HL-60 (cell line): ENCODE measurements around the gene RUNDC3A.

Experiments
- DNase-seq, 2 experiments: peaks; one replicate each; pipeline ENCODE4 v3.0.0-alpha.2; 2010 to 2020; ENCODE audit warnings: low read depth in 1 of 2, low spot score in 1 of 2
- H3K27ac ChIP-seq: fragments of 250-450 bp; sonication (Bioruptor Pico); replicated peaks from 2 replicates; pipeline ENCODE4 v1.5.1; 2020; ENCODE audit warnings: mild to moderate bottlenecking, moderate library complexity
- H3K27me3 ChIP-seq: fragments of 250-450 bp; sonication (Bioruptor Pico); 2 replicates; pipeline ENCODE4 v1.5.1; 2021; ENCODE audit warnings: mild to moderate bottlenecking, moderate library complexity; ENCODE audit not compliant: insufficient read depth, poor library complexity, severe bottlenecking
- H3K4me3 ChIP-seq: replicated peaks from 2 replicates; pipeline ENCODE4 v1.5.1; 2011; ENCODE audit warnings: mild to moderate bottlenecking, control low read depth, low read length; ENCODE audit not compliant: insufficient read depth
- GABPA ChIP-seq: IDR thresholded peaks from 2 replicates; pipeline ENCODE4 v1.6.1; 2012; ENCODE audit warnings: low read depth
- POLR2AphosphoS5 ChIP-seq: IDR thresholded peaks from 2 replicates; pipeline ENCODE4 v1.6.1; 2012; ENCODE audit warnings: low read depth
- SPI1 ChIP-seq: IDR thresholded peaks from 2 replicates; pipeline ENCODE4 v1.6.1; 2012; ENCODE audit warnings: low read depth, mild to moderate bottlenecking, borderline replicate concordance
- TF ChIP-seq, protein P1 (sequence below): IDR thresholded peaks from 2 replicates; pipeline ENCODE4 v1.6.1; 2012; ENCODE audit warnings: low read depth; ENCODE audit not compliant: insufficient replicate concordance
- TF ChIP-seq, protein P2 (sequence below): IDR thresholded peaks from one replicate; pipeline ENCODE4 v1.5.1; 2011; ENCODE audit warnings: low read length, control low read depth, inconsistent platforms; ENCODE audit not compliant: insufficient read depth

The RUNDC3A gene

DNA sequence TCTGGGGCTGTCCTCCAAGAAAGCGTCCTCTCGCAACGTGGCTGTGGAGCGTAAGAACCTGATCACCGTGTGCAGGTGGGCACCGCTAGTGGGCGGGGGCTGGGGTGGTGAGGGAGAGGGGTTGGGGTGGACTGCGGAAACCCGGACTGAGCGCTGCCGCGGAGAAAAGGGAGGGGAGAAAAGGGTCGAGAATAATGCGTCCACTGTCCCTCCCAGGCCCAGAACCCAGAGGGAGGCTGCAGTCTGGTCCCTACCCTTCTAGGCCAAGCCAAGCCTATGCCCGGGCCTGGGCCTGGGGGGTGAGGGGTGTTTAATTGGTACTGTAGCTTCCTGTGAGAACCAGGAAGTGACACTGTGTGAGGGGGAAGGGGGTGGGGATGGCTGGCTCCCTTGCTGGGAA is 464 bp downstream of the RUNDC3A start:
- Histone ChIP-seq H3K27me3 (peaks cover 8% of the 10 kb centered on the region), H3K27ac (no peak overlapping the region), H3K4me3 (peak overlapping the region; percentile 12)
- TF ChIP-seq GABPA (no peak), POLR2AphosphoS5 (no peak), SPI1 (no peak)
- TF ChIP-seq, protein P1, sequence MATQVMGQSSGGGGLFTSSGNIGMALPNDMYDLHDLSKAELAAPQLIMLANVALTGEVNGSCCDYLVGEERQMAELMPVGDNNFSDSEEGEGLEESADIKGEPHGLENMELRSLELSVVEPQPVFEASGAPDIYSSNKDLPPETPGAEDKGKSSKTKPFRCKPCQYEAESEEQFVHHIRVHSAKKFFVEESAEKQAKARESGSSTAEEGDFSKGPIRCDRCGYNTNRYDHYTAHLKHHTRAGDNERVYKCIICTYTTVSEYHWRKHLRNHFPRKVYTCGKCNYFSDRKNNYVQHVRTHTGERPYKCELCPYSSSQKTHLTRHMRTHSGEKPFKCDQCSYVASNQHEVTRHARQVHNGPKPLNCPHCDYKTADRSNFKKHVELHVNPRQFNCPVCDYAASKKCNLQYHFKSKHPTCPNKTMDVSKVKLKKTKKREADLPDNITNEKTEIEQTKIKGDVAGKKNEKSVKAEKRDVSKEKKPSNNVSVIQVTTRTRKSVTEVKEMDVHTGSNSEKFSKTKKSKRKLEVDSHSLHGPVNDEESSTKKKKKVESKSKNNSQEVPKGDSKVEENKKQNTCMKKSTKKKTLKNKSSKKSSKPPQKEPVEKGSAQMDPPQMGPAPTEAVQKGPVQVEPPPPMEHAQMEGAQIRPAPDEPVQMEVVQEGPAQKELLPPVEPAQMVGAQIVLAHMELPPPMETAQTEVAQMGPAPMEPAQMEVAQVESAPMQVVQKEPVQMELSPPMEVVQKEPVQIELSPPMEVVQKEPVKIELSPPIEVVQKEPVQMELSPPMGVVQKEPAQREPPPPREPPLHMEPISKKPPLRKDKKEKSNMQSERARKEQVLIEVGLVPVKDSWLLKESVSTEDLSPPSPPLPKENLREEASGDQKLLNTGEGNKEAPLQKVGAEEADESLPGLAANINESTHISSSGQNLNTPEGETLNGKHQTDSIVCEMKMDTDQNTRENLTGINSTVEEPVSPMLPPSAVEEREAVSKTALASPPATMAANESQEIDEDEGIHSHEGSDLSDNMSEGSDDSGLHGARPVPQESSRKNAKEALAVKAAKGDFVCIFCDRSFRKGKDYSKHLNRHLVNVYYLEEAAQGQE, result no peak
- TF ChIP-seq, protein P2, sequence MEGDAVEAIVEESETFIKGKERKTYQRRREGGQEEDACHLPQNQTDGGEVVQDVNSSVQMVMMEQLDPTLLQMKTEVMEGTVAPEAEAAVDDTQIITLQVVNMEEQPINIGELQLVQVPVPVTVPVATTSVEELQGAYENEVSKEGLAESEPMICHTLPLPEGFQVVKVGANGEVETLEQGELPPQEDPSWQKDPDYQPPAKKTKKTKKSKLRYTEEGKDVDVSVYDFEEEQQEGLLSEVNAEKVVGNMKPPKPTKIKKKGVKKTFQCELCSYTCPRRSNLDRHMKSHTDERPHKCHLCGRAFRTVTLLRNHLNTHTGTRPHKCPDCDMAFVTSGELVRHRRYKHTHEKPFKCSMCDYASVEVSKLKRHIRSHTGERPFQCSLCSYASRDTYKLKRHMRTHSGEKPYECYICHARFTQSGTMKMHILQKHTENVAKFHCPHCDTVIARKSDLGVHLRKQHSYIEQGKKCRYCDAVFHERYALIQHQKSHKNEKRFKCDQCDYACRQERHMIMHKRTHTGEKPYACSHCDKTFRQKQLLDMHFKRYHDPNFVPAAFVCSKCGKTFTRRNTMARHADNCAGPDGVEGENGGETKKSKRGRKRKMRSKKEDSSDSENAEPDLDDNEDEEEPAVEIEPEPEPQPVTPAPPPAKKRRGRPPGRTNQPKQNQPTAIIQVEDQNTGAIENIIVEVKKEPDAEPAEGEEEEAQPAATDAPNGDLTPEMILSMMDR, result no peak
- no peak for DNase-seq

DNA sequence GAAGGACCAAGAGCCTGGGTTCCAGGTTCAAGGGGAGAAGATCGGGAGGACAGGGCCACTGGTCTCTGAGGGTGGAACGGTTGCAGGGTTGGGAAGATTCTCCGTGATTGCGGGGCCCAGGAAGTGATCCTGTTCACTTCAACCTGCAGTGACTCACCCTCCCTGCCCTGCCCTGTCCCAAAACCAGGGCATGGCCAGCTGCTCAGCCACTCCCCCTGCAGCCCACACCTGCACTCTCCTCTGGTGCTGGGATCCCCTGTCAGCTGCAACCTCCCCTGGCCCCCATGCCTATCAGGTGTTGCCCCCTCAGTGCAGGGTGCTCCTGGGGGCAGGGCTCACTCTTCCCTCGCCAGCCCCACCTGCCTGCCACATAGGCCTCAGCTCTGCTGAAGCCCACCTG is 1.1 kb downstream of the RUNDC3A start:
- no peak for TF ChIP-seq POLR2AphosphoS5
- no peak for TF ChIP-seq GABPA
- no peak for TF ChIP-seq SPI1
- TF ChIP-seq, protein P2, result no peak
- TF ChIP-seq, protein P1, result no peak
- Histone ChIP-seq H3K4me3 (no peak overlapping the region), H3K27ac (no peak overlapping the region), H3K27me3 (peaks cover 12% of the 10 kb centered on the region)
- no peak for DNase-seq

DNA sequence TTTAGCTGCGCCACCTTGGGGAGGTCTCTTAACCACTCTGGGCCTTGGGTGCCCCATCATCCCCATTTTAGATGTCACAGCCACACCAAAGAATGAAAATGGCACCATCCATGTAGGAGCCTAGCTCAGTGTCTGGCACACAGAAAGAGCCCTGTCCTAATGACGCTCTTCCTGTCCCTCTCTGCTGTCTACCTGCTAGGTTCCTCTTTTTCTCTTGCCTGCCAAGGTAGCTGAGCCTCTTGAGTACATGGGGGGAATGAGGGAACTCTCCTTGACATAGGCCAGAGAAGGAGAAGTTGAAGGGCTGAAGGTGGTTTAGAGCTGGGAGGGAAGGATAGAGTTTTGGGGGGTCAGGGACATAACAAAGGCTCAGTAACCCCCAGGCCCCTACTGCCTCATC is 1.8 kb downstream of the RUNDC3A start:
- TF ChIP-seq, protein P2, result no peak
- no peak for TF ChIP-seq POLR2AphosphoS5
- TF ChIP-seq GABPA, result no peak
- TF ChIP-seq, protein P1, result no peak
- no peak for TF ChIP-seq SPI1

More for the DNA sequence above, 1.8 kb downstream of the RUNDC3A start:
- Histone ChIP-seq H3K27ac (no peak overlapping the region), H3K27me3 (peaks cover 18% of the 10 kb centered on the region), H3K4me3 (no peak overlapping the region)
- DNase-seq, result peak in 1 of 2 experiments; percentile 43
